Neural cell (in vitro differentiated cells): ENCODE results near the gene CREB3L1.

Experiments
- MXI1 ChIP-seq: fragments of 450-650 bp; conservative IDR thresholded peaks from 2 replicates; pipeline ENCODE4 v1.6.1; 2014; ENCODE audit warnings: antibody characterized with exemption, mild to moderate bottlenecking; ENCODE audit not compliant: poor library complexity, severe bottlenecking
- SMC3 ChIP-seq: fragments of 450-650 bp; conservative IDR thresholded peaks from 2 replicates; pipeline ENCODE4 v1.6.1; 2014; ENCODE audit warnings: antibody characterized with exemption, mild to moderate bottlenecking, moderate library complexity; ENCODE audit not compliant: poor library complexity
- TF ChIP-seq, protein P1 (sequence below): fragments of 450-650 bp; IDR thresholded peaks from 2 replicates; pipeline ENCODE4 v1.5.1; 2014; ENCODE audit warnings: antibody characterized with exemption, mild to moderate bottlenecking, moderate library complexity; ENCODE audit not compliant: poor library complexity, severe bottlenecking

DNA sequence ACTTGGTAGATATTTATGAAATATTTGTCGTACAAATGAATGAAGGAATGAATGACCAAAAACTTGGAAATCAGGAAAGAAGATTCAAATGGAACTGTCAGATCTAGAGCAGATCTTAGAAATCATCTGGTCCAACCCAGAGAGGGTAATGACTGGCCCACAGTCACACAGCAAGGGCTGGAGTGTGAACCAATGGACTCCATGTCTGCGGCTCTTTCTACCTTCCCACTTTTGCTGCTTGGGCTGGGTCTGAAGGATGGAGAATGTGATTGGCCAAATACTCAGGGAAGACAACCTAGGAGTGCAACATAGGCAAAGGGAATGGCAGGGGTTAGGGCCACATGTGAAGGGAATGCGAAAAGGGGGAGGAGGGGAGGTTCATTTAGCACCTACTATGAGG lies 64.0 kb downstream of the CREB3L1 start:
- TF ChIP-seq, protein P1, sequence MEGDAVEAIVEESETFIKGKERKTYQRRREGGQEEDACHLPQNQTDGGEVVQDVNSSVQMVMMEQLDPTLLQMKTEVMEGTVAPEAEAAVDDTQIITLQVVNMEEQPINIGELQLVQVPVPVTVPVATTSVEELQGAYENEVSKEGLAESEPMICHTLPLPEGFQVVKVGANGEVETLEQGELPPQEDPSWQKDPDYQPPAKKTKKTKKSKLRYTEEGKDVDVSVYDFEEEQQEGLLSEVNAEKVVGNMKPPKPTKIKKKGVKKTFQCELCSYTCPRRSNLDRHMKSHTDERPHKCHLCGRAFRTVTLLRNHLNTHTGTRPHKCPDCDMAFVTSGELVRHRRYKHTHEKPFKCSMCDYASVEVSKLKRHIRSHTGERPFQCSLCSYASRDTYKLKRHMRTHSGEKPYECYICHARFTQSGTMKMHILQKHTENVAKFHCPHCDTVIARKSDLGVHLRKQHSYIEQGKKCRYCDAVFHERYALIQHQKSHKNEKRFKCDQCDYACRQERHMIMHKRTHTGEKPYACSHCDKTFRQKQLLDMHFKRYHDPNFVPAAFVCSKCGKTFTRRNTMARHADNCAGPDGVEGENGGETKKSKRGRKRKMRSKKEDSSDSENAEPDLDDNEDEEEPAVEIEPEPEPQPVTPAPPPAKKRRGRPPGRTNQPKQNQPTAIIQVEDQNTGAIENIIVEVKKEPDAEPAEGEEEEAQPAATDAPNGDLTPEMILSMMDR = no peak
- TF ChIP-seq MXI1 (no peak), SMC3 (no peak)
